Activated naive CD8-positive, alpha-beta T cell (primary cell): ENCODE results near the gene FHIT.
"Not testable (repeated sequence)": the region's sequence is repeated elsewhere in the genome, so short reads cannot be mapped to it uniquely, and the experiment has no call there.

Experiments used
- H3K27ac Mint-ChIP-seq: one replicate; pipeline ENCODE4 v1.8.0; 2021; ENCODE audit warnings: mixed read lengths
- H3K27me3 Mint-ChIP-seq: one replicate; pipeline ENCODE4 v1.8.0; 2021; ENCODE audit warnings: mixed read lengths
- H3K36me3 Mint-ChIP-seq: one replicate; pipeline ENCODE4 v1.8.0; 2021; ENCODE audit warnings: mixed read lengths
- H3K4me1 Mint-ChIP-seq: one replicate; pipeline ENCODE4 v1.8.0; 2021; ENCODE audit warnings: low read depth, mixed read lengths
- H3K4me3 Mint-ChIP-seq: one replicate; pipeline ENCODE4 v1.8.0; 2021; ENCODE audit warnings: mild to moderate bottlenecking, mixed read lengths
- H3K9me3 Mint-ChIP-seq: one replicate; pipeline ENCODE4 v1.8.0; 2021; ENCODE audit warnings: low read depth, mixed read lengths

FHIT gene

DNA sequence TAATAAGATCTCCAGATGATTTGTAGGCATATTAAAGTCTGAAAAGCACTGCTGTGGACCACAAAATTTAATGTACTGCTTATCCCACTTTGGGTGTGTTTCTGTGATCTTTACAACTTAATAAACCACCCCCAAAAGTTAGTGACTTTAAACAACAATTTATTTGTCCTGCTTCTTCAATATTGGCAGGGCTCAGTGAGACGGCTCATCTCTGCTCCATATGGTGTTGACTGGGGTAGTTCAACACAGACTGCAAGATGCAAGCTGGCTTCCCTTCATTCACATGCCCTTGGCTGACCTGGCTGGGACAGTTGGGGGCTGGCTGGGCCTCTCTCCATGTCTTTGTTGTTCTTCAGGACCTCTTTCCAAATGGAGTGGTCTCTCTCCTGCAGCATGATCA is 337.8 kb downstream of the FHIT start:
- peaks cover 16% of the 10 kb centered on the region for H3K9me3 Mint-ChIP-seq
- no peak overlapping the region for H3K4me3 Mint-ChIP-seq
- H3K27ac Mint-ChIP-seq = no peak overlapping the region
- no peaks in the 10 kb centered on the region for H3K4me1 Mint-ChIP-seq
- no peaks in the 10 kb centered on the region for H3K27me3 Mint-ChIP-seq
- H3K36me3 Mint-ChIP-seq = peaks cover 3% of the 10 kb centered on the region

DNA sequence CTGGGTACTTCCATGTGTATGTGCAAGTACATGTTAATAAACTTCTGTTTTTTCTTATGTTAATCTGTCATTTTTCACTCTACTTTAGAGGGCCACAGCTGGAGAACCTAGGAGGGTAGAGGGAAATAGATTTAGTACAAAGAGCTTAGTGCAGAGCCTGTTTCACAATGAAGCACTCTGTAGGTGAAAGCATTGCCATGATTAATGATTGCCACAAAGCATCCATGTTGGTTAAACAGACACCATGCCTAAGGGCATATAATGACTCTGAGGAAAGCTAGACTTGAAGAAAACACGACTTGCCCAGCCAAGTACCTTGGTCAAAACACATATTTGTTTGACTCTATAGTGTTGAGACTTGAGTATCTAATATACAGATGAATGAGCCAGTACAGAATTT is 338.4 kb downstream of the FHIT start:
- peaks cover 5% of the 10 kb centered on the region for H3K36me3 Mint-ChIP-seq
- H3K4me1 Mint-ChIP-seq = no peaks in the 10 kb centered on the region
- no peak overlapping the region for H3K27ac Mint-ChIP-seq
- no peaks in the 10 kb centered on the region for H3K27me3 Mint-ChIP-seq
- peaks cover 16% of the 10 kb centered on the region for H3K9me3 Mint-ChIP-seq
- H3K4me3 Mint-ChIP-seq = no peak overlapping the region

DNA sequence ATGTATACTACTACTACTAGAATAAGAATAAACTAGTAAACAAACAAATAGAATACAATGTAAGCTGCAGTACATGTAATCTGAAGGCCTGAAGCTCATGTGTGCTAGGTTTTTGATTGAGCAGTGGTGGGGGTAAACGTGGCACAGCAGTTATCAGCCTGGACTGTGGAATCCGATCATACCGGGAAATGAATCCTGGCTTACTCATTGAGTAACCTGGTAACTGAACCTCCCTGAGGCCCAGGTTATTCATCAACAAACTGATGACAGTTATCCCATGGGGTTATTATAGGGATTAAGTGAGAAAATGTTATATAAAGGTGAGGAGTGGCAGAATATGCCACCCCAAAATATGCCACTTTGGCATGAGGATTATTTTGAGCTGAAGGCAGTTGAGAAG is 339.1 kb downstream of the FHIT start:
- H3K4me3 Mint-ChIP-seq = no peak overlapping the region
- no peak overlapping the region for H3K27ac Mint-ChIP-seq
- H3K9me3 Mint-ChIP-seq = peaks cover 16% of the 10 kb centered on the region
- H3K27me3 Mint-ChIP-seq = no peaks in the 10 kb centered on the region
- peaks cover 5% of the 10 kb centered on the region for H3K36me3 Mint-ChIP-seq
- H3K4me1 Mint-ChIP-seq = no peaks in the 10 kb centered on the region

DNA sequence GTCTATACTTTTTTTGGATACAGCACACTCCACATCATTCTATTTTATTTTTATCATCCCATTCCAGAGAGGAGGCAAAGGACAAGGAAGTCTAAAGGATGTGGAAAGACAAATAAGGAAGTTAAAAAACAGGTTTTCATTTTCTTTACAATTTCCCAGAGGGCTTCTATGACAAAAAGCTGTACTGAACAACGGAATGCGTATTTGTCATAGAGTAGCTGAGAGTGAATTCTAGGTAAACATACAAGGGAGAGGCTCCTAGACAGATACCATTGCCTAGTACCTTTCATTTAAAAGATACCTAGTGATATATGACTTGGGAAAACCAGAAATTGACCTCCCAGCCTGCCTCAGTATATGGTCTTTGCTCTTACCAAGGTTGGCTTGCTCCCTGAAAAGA is 341.7 kb downstream of the FHIT start:
- no peaks in the 10 kb centered on the region for H3K27me3 Mint-ChIP-seq
- H3K4me1 Mint-ChIP-seq = no peaks in the 10 kb centered on the region
- no peak overlapping the region for H3K27ac Mint-ChIP-seq
- peaks cover 16% of the 10 kb centered on the region for H3K9me3 Mint-ChIP-seq
- no peak overlapping the region for H3K4me3 Mint-ChIP-seq
- peaks cover 5% of the 10 kb centered on the region for H3K36me3 Mint-ChIP-seq

DNA sequence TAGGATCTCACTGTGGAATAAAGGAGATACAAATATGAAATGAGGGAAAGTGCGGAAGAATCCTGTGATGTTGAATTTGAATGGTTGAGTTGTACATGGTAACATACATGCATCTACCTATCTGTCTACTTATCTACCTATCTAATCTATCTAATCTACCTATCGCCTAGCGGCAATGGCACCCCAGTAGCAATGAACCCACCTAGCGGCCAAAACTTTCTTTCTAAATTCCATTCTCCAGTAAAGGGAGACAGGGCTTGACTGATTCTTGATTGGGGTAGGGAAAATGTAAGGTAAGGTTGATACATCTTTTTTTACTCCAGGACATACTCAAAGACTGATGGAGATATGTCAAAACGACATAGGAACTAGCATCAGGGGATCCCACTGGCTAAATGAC is 345.0 kb downstream of the FHIT start:
- Mint-ChIP-seq H3K27me3 (no peaks in the 10 kb centered on the region), H3K4me1 (no peaks in the 10 kb centered on the region), H3K36me3 (peaks cover 2% of the 10 kb centered on the region), H3K27ac (no peak overlapping the region), H3K4me3 (no peak overlapping the region), H3K9me3 (no peaks in the 10 kb centered on the region)

DNA sequence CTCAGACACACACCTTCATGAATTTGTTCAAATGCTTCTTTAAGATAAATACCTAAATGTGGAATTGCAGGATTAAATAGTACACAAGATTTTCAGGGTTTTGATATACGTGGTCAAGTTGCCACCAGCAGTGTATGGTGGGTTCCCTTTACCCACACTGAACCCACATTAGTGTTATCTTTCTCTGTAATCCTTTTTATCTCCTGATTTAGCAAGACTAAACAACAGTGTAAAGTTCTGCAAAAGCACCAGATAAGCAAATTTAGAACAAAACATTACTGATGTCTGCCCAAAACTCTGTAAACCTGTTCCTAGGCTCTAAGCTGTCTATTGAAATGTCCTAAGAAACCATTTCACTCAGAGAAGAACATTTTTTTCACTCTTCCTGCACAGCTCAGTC is 352.9 kb downstream of the FHIT start:
- Mint-ChIP-seq H3K27ac (no peak overlapping the region), H3K27me3 (no peaks in the 10 kb centered on the region), H3K9me3 (no peaks in the 10 kb centered on the region), H3K4me1 (peaks cover 7% of the 10 kb centered on the region), H3K4me3 (no peak overlapping the region), H3K36me3 (no peaks in the 10 kb centered on the region)

DNA sequence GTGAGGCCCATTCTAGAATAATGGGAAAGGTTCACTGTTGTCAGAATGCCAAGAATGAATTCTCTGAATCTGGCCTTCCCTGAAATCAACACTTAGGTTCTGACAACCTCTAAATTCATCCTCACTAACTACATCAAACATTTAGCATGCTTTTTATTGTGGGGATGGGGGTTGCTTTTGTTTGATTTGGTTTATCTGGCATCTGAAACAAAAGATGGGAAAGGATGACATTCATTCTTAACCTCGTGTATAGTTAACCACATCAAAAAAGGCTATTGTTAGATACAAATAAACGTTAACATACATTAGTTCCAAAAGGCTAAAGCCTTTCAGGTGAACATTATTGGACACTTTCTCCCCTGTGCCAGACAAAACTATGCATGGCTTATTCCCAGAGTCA is 357.3 kb downstream of the FHIT start:
- peaks cover 7% of the 10 kb centered on the region for H3K4me1 Mint-ChIP-seq
- no peaks in the 10 kb centered on the region for H3K27me3 Mint-ChIP-seq
- H3K9me3 Mint-ChIP-seq = no peaks in the 10 kb centered on the region
- peaks cover 2% of the 10 kb centered on the region for H3K36me3 Mint-ChIP-seq
- no peak overlapping the region for H3K27ac Mint-ChIP-seq
- H3K4me3 Mint-ChIP-seq = no peak overlapping the region

DNA sequence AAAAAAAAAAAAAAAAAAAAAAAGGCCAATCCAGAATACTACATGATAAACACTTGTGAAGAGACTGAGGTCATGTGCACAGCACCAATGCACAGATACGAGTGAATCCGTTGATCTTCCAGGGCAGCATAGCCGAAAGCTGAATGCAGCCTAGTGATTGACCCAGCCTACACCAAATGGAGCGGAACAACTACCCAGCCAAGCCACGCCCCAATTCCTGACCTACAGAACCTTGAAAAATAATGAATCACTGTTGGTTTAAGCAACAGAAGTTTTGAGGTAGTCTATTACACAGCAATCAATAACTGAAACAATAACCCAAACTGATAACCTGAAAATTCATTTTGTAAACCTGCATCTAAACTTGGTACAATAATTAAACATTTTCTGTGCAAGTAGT is 361.0 kb downstream of the FHIT start:
- Mint-ChIP-seq H3K9me3 (no peaks in the 10 kb centered on the region), H3K4me3 (no peak overlapping the region), H3K4me1 (peaks cover 7% of the 10 kb centered on the region), H3K36me3 (peaks cover 2% of the 10 kb centered on the region), H3K27me3 (no peaks in the 10 kb centered on the region), H3K27ac (no peak overlapping the region)

DNA sequence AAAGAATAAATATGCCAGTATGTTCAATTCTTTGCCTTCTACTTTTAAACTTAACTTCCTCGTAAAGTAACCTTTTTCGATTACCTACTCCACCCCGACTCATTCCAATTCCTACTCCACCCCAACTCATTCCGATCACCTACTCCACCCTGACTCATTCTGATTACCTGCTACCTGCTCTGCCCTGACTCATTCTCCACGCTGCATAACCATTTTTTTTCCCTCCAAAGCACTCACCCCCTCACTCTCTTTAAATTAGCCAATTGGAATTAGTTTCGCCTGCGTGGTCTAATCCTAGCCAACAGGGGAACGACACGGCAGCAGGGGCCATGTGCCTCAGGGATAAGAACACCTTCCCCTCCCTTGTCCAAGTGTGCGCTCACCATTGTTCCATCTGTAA is 362.3 kb downstream of the FHIT start:
- not testable (repeated sequence) for H3K4me1 Mint-ChIP-seq, H3K27ac Mint-ChIP-seq, H3K4me3 Mint-ChIP-seq, H3K27me3 Mint-ChIP-seq, H3K9me3 Mint-ChIP-seq, H3K36me3 Mint-ChIP-seq

DNA sequence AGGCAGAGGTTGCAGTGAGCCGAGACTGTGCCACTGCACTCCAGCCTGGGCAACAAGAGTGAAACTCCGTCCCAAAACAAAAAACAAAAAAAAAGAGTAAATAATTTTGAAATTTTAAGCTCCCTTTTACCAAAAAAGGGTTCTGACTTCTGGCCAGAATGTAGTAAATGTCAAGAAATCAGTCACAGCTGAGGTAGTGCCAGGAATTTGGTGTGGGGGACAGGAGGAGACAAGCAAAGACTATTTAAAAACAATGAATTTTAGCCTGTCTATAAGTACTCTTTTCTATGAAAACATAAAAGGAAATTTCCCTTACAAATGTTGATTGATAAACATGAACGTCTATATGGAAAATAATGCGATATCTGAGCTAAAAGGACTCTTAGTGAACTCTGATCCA is 363.7 kb downstream of the FHIT start:
- Mint-ChIP-seq H3K9me3 (peaks cover 7% of the 10 kb centered on the region), H3K4me1 (no peaks in the 10 kb centered on the region), H3K27ac (no peak overlapping the region), H3K4me3 (no peak overlapping the region), H3K27me3 (no peaks in the 10 kb centered on the region), H3K36me3 (peaks cover 4% of the 10 kb centered on the region)

DNA sequence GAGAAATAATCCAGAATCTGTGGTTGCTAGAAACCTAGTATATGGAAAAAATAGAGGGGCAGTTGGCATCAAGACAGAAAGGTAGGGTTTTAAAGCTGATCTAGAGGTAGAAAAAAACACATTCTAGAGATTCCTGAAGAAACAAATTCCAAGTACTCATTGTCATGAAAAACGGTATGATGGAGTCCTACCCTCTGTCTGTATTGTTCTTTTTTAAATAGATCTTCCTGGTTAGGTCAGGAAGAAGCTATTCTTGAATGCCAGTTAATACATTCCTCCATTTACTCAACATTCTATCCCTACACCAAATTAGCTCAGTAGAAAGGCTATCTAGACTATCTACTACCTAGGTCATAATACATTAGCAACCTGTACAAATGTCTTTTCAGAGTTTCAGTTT is 364.7 kb downstream of the FHIT start:
- Mint-ChIP-seq H3K27ac (no peak overlapping the region), H3K36me3 (peaks cover 4% of the 10 kb centered on the region), H3K27me3 (no peaks in the 10 kb centered on the region), H3K9me3 (peaks cover 11% of the 10 kb centered on the region), H3K4me3 (no peak overlapping the region), H3K4me1 (no peaks in the 10 kb centered on the region)

DNA sequence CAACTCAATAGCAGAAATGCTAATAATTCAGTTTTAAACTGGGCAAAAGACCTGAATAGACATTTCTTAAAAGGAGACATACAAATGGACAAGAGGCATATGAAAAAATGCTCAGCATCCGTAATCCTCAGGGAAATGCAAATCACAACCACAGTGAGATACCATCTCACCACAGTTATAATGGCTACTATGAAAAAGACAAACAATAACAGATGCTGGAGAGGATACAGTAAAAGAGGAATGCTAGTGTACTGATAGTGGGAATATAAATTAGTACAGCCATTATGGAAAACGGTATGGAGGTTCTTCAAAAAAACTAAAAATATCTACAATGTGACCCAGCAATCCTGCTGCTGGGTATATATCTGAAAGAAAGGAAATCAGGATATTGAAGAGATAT is 367.2 kb downstream of the FHIT start:
- no peaks in the 10 kb centered on the region for H3K4me1 Mint-ChIP-seq
- no peaks in the 10 kb centered on the region for H3K27me3 Mint-ChIP-seq
- peaks cover 14% of the 10 kb centered on the region for H3K36me3 Mint-ChIP-seq
- no peak overlapping the region for H3K27ac Mint-ChIP-seq
- H3K9me3 Mint-ChIP-seq = peaks cover 21% of the 10 kb centered on the region
- no peak overlapping the region for H3K4me3 Mint-ChIP-seq

DNA sequence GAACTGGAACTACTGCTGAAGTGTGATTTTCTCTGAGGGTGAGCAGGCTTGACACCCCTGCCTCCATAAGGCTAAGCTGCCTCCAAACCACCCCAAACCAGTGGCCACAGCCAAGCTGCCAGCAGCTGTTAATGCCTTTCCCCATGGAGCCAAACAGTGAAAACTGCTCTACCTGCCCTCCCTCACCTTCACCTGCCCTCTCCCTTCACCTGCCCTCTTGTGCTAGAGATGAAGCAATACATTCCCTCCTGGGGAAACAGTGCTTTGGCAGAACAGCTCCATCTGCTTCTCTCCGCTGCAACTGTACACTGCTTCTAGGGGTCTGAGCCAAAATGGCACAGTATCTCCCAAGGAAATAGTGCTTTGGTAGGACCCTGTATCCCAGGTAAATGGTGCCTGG is 374.1 kb downstream of the FHIT start:
- H3K36me3 Mint-ChIP-seq = peaks cover 15% of the 10 kb centered on the region
- no peak overlapping the region for H3K4me3 Mint-ChIP-seq
- no peak overlapping the region for H3K27ac Mint-ChIP-seq
- H3K4me1 Mint-ChIP-seq = no peaks in the 10 kb centered on the region
- H3K9me3 Mint-ChIP-seq = peaks cover 10% of the 10 kb centered on the region
- no peaks in the 10 kb centered on the region for H3K27me3 Mint-ChIP-seq

DNA sequence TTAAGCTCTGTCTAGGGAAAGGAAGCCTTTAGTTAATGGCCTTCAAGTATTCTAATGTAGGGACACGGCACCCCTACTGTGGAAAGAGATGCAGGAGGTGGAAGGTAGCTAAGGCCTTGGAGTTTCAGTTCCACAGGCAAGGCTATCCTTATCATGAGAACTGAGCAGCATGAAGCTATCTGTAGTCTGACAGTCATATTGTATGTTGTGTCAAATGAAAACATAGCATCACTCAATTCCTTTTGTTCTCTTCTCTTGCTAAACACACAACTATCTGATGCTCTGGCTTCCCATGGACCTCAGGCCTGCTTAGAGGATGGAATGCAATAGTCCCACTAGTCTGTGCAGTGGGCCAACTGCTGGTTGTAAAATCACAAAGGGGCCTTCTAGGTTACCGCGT is 380.9 kb downstream of the FHIT start:
- H3K27me3 Mint-ChIP-seq = no peaks in the 10 kb centered on the region
- H3K4me3 Mint-ChIP-seq = no peak overlapping the region
- H3K9me3 Mint-ChIP-seq = peaks cover 8% of the 10 kb centered on the region
- H3K4me1 Mint-ChIP-seq = no peaks in the 10 kb centered on the region
- no peak overlapping the region for H3K27ac Mint-ChIP-seq
- peaks cover 9% of the 10 kb centered on the region for H3K36me3 Mint-ChIP-seq

DNA sequence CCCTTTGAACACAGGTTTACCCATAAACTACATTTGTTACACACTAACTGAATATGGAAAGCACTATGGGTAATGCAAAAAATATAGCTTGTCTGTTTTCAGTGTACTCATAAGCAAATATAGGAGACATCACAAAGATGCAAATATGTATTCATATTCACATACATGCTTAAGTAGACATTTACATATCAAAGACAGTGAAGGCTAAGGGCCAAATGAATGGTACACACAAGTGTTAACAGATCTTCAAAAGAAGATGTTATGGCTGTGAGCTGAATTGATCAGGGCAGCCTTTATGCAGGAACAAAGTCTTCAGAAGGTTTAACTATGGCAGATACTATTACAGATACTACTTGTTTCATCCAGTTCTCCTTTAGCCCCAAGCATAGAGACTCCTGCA is 384.1 kb downstream of the FHIT start:
- Mint-ChIP-seq H3K4me3 (no peak overlapping the region), H3K9me3 (peaks cover 8% of the 10 kb centered on the region), H3K4me1 (no peaks in the 10 kb centered on the region), H3K27me3 (no peaks in the 10 kb centered on the region), H3K36me3 (peaks cover 7% of the 10 kb centered on the region), H3K27ac (no peak overlapping the region)

DNA sequence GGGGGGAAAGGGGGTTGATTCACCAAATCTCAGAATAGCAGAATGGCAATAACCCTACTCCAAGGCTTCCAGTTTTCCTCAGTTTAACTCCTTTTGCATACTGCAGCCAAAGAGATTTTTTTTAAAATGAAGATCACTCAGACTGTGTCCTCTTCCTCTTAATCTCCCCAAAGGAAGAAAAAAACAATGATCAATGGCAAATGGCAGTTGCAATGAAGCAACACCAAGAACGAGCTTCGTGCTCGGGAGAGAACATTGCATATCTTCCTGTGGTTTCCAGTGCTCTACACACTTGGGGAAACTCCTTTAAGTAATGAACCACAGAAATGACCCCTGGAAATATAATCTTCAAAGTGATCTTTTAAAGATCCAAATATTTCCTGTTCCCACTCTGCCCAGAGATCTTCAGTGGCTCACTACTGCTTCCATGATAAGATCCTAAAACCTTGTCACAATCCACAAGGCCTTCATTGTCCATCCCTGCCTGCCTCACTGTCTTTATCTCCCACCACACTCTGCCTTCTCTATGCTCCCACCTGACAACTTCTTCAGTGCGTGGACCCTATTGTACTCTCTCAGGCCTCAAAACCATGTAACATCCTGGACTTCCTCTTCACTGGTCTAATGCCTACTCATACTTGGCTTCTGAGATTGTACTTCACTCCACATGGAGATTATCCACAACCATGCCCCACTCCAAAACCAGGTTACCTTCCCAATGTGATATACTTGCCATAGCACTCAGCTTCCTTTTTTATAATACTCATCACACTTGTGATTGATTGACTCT is 394.8 kb downstream of the FHIT start:
- Mint-ChIP-seq H3K36me3 (peaks cover 3% of the 10 kb centered on the region), H3K27ac (no peak overlapping the region), H3K4me1 (no peaks in the 10 kb centered on the region), H3K9me3 (peaks cover 4% of the 10 kb centered on the region), H3K4me3 (no peak overlapping the region), H3K27me3 (no peaks in the 10 kb centered on the region)
